Cardiac muscle cell (in vitro differentiated cells and primary cell): ENCODE results near the gene HIVEP2. TPM values are rescaled to one million over a fixed set of nuclear protein-coding genes. Genes with fewer than 3 reads are reported as not detected.

Source experiments
- DNase-seq, 2 donors: peaks; one replicate each; pipeline versions ENCODE4 v3.0.0 to v3.0.0-alpha.2; 2010 to 2017; ENCODE audit warnings: low read depth in 1 of 2, low spot score in 1 of 2
- H3K27ac ChIP-seq: fragments of 200-600 bp; sonication (generic); 2 replicates; pipeline ENCODE4 v1.5.1; 2016
- H3K27me3 ChIP-seq: fragments of 200-600 bp; sonication (generic); 2 replicates; pipeline ENCODE4 v1.6.0; 2016; ENCODE audit warnings: control low read depth
- H3K36me3 ChIP-seq: fragments of 200-600 bp; sonication (generic); 2 replicates; pipeline ENCODE4 v1.5.1; 2016; ENCODE audit warnings: control low read depth
- H3K4me1 ChIP-seq: fragments of 200-600 bp; sonication (generic); 2 replicates; pipeline ENCODE4 v1.8.1; 2017; ENCODE audit warnings: low read depth, mild to moderate bottlenecking, mixed run types
- H3K4me3 ChIP-seq: fragments of 200-600 bp; sonication (generic); 2 replicates; pipeline ENCODE4 v1.5.1; 2016; ENCODE audit warnings: mild to moderate bottlenecking
- H3K9me3 ChIP-seq: fragments of 200-600 bp; sonication (generic); 2 replicates; pipeline ENCODE4 v1.5.1; 2017; ENCODE audit warnings: low read depth, mild to moderate bottlenecking, control low read depth
- polyA plus RNA-seq: library from polyadenylated mRNA; unstranded; fragments of >200 nt; fragmentation: Nextera tagmentation; extraction: Ambion mirVana; gene quantifications from 2 replicates; pipeline ENCODE4 v1.2.1, GENCODE V29; 2016
- total RNA-seq: library from RNA; depleted of rRNA; stranded (reverse); fragments of >200 nt; gene quantifications from 2 replicates; pipeline ENCODE4 v1.2.3, GENCODE V29; 2016
- TF ChIP-seq, protein P1 (sequence below): IDR thresholded peaks from 2 replicates; pipeline ENCODE4 v1.5.1; 2012; ENCODE audit warnings: low read depth, mild to moderate bottlenecking, low read length

HIVEP2 gene
- total and polyA plus RNA-seq, 2 experiments from 2014 or later, result 3.6 to 18.0 TPM

DNA sequence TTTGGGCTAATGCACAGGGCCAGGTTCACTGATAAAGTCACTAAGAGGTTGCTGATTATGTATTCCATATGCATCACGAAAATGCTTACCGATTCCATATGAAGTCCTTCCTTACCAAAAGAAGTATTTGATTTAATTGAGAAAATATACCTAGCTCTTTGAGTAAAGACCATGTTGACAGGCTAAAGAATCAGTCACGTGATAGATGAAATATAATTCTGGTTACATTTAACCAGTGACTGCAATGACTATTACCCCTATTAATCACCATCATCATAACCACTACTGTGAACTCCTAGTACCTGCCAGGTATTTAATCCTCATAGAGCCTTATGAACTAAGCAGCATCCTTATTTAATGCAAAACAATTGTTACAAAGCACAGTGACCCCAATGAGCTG is 110.1 kb downstream of the HIVEP2 start:
- Histone ChIP-seq H3K4me1 (peaks cover 25% of the 10 kb centered on the region), H3K36me3 (no peaks in the 10 kb centered on the region), H3K9me3 (no peaks in the 10 kb centered on the region), H3K4me3 (no peak overlapping the region), H3K27me3 (no peaks in the 10 kb centered on the region), H3K27ac (no peak overlapping the region)
- TF ChIP-seq, protein P1, sequence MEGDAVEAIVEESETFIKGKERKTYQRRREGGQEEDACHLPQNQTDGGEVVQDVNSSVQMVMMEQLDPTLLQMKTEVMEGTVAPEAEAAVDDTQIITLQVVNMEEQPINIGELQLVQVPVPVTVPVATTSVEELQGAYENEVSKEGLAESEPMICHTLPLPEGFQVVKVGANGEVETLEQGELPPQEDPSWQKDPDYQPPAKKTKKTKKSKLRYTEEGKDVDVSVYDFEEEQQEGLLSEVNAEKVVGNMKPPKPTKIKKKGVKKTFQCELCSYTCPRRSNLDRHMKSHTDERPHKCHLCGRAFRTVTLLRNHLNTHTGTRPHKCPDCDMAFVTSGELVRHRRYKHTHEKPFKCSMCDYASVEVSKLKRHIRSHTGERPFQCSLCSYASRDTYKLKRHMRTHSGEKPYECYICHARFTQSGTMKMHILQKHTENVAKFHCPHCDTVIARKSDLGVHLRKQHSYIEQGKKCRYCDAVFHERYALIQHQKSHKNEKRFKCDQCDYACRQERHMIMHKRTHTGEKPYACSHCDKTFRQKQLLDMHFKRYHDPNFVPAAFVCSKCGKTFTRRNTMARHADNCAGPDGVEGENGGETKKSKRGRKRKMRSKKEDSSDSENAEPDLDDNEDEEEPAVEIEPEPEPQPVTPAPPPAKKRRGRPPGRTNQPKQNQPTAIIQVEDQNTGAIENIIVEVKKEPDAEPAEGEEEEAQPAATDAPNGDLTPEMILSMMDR, result no peak
- no peak for DNase-seq

DNA sequence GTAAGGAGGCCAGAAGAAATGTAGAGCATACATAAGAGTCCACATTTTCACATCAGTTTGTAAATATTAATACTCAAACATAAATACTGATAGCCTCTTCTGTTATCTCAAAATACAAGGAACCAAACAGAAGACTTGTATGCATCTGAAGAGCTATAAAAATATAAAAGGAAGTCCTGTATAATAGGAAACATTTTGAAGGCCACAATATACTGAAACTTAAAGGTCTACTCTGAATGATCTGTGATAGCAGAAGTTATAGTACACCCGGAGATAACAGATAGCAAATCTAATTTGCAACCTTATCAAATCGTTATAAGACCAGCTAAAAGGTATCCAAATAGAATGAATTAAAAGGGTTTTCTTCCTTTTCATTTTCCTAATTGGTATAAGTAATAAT is 111.2 kb downstream of the HIVEP2 start:
- no peak overlapping the region for H3K27ac ChIP-seq
- H3K4me3 ChIP-seq, result no peak overlapping the region
- H3K9me3 ChIP-seq, result no peaks in the 10 kb centered on the region
- peaks cover 25% of the 10 kb centered on the region for H3K4me1 ChIP-seq
- DNase-seq, result no peak
- no peaks in the 10 kb centered on the region for H3K36me3 ChIP-seq
- TF ChIP-seq, protein P1, result no peak
- H3K27me3 ChIP-seq, result no peaks in the 10 kb centered on the region

DNA sequence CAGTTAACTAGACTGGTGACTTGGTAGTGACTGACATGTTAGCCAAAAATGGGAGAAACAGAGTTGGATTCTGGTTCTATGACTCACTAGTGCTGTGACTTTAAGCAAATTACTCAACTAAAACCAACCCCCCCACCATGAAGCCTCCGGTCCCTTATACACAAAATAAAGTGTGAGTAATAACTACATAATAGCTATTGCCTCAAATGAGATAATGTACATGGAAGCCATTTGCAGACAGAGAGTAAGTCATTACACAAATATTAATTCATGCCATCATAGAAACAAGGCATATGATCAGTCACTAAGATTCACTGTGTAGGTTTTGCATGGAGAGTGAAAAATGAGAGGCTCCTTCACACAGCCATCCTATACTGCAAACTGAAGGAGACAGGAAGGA is 111.9 kb downstream of the HIVEP2 start:
- H3K4me3 ChIP-seq, result no peak overlapping the region
- H3K27ac ChIP-seq, result no peak overlapping the region
- DNase-seq, result peak in 1 of 2 donors; percentile 83
- H3K36me3 ChIP-seq, result no peaks in the 10 kb centered on the region
- H3K4me1 ChIP-seq, result peaks cover 29% of the 10 kb centered on the region
- no peaks in the 10 kb centered on the region for H3K27me3 ChIP-seq
- TF ChIP-seq, protein P1, result no peak
- H3K9me3 ChIP-seq, result no peaks in the 10 kb centered on the region

DNA sequence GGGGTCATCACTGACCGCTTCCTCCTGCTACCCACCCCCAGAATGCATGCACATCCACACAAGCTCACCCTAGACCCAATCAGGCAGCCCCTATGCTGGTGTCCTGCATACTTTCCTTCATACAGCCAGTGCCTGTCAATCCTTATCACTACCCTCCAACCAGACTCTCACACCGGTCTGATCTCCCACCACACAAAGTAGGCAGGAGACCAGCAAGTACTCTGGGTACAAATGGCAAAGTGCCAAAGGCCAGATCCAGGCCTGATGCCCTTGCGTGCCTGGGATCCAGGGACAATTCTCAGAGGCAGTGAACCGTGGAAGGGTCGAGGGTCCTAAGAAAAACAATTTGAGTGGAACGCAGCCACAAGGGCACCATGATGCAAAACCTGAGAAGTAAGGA is 114.2 kb downstream of the HIVEP2 start:
- DNase-seq, result peak in 1 of 2 donors; percentile 52
- Histone ChIP-seq H3K27me3 (no peaks in the 10 kb centered on the region), H3K9me3 (no peaks in the 10 kb centered on the region), H3K27ac (peak overlapping the region; percentile 59), H3K4me3 (no peak overlapping the region), H3K4me1 (peaks cover 33% of the 10 kb centered on the region), H3K36me3 (no peaks in the 10 kb centered on the region)
- TF ChIP-seq, protein P1, result no peak

DNA sequence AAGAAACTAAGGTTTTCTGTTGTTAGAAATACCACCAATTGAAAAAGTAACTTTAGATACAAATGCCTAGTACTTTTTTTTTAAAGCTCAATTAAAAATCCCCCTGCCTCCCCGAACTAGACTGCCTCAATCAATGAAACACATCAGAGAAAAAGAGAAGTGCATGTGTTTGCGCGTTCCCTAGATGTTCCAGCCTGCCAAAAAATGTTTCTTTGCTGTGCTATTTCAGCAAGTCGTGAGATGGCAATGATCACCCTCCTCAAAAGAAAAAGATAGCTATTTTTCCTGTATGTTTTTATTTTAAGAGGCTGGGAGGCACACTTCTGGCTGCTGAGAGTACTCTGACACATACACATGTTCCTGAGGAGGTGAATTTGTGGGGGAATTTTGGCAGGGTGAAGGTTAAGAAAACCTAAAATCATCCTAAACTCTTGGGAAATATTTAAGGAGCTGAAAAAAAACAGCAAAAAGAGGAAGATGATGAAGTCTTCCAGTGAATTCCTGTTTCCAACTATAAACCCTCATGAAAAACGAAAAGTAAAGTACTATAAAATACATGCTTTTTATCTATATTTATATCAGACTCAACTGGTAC is 114.8 kb downstream of the HIVEP2 start:
- TF ChIP-seq, protein P1, result no peak
- Histone ChIP-seq H3K36me3 (no peaks in the 10 kb centered on the region), H3K4me3 (no peak overlapping the region), H3K27me3 (no peaks in the 10 kb centered on the region), H3K4me1 (peaks cover 27% of the 10 kb centered on the region), H3K27ac (peak overlapping the region; percentile 55), H3K9me3 (no peaks in the 10 kb centered on the region)
- DNase-seq, result no peak

DNA sequence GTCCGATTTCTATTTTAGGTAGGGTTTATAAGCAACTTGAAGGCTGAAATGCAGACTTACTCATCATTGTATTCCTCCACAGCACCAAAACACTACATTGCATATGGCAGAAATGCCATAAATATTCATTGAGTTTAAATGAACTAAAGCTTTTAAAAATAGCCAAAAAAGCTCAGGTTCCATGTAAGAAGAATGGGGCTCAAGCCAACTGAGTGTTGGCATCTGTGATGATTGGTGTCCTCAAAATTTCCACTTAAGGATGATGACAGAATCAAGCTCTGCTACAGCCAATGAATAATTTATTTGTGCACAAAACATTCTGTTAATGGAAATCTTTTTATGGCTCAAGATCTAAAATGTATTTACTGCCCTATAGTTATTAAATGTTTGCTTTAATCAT is 115.4 kb downstream of the HIVEP2 start:
- Histone ChIP-seq H3K4me3 (no peak overlapping the region), H3K4me1 (peaks cover 27% of the 10 kb centered on the region), H3K27ac (no peak overlapping the region), H3K27me3 (no peaks in the 10 kb centered on the region), H3K9me3 (no peaks in the 10 kb centered on the region), H3K36me3 (no peaks in the 10 kb centered on the region)
- no peak for DNase-seq
- TF ChIP-seq, protein P1, result no peak
